ENCODE measurements around the gene TM7SF3.

DNA sequence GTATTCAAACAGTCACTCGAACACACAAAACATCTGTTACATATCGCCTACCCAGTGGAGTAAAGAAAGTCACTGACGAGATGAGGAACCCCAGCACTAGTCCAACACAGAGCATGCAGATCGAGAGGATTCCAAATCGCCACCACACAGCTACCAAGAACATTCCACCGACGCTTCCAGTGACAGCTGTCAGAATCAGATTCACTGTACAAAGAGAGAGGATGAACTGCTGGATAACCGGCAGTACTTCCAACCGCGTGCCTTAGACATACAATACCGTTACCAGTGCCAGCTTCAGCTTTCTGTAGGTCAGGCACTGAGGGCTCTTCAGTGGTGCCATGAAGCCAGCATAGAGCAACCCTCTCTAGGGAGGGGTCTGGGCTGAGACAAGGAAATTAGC is 34.5 kb downstream of the TM7SF3 start:
- TF ChIP-seq, protein P1, sequence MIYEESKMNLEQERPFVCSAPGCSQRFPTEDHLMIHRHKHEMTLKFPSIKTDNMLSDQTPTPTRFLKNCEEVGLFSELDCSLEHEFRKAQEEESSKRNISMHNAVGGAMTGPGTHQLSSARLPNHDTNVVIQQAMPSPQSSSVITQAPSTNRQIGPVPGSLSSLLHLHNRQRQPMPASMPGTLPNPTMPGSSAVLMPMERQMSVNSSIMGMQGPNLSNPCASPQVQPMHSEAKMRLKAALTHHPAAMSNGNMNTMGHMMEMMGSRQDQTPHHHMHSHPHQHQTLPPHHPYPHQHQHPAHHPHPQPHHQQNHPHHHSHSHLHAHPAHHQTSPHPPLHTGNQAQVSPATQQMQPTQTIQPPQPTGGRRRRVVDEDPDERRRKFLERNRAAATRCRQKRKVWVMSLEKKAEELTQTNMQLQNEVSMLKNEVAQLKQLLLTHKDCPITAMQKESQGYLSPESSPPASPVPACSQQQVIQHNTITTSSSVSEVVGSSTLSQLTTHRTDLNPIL (CRISPR knock-in tag; IDR thresholded peaks at IDR 0.05; ENCODE audit: low read depth) = no peak
- TF ChIP-seq ZFP30 (CRISPR knock-in tag; IDR thresholded peaks at IDR 0.05) (no peak), ZNF8 (CRISPR knock-in tag; IDR thresholded peaks at IDR 0.05) (no peak), ESRRG (CRISPR knock-in tag; IDR thresholded peaks at IDR 0.05) (no peak), TCF4 (CRISPR knock-in tag; IDR thresholded peaks at IDR 0.05; ENCODE audit: borderline replicate concordance) (no peak), ZFP3 (CRISPR knock-in tag; IDR thresholded peaks at IDR 0.05) (no peak), ZNF70 (CRISPR knock-in tag; IDR thresholded peaks at IDR 0.05) (no peak), TOX (CRISPR knock-in tag; IDR thresholded peaks at IDR 0.05; ENCODE audit: borderline replicate concordance) (no peak)
